K562 (cell line): Measurements from ENCODE around the gene PIP4K2A. TPM values are rescaled to one million over a fixed set of nuclear protein-coding genes. Genes with fewer than 3 reads are reported as not detected.
A peak's percentile ranks its signal among the peaks of the same experiment; 100 is the strongest.

Source experiments
- ADNP ChIP-seq: fragments of 200-800 bp; sonication (Bioruptor generic); IDR thresholded peaks from 2 replicates; pipeline ENCODE4 v1.6.1; 2016; ENCODE audit warnings: missing genetic modification characterization, missing compliant biosample characterization
- ARID1B ChIP-seq: fragments of 450-650 bp; IDR thresholded peaks from 2 replicates; pipeline ENCODE4 v1.6.1; 2016; ENCODE audit warnings: antibody characterized with exemption, mild to moderate bottlenecking, inconsistent platforms
- ARNT ChIP-seq, 2 experiments: fragments of 450-650 bp; IDR thresholded peaks; 2 replicates each; pipeline ENCODE4 v1.6.1; 2016; ENCODE audit warnings: mild to moderate bottlenecking in 1 of 2
- ATF1 ChIP-seq, 2 experiments: fragments of 450-650 bp in 1 of 2; IDR thresholded peaks; 2 replicates each; pipeline ENCODE4 v1.6.1; 2016; ENCODE audit warnings: missing compliant biosample characterization in 1 of 2, missing genetic modification characterization in 1 of 2
- CHD4 ChIP-seq: fragments of 200-600 bp; sonication (generic); IDR thresholded peaks from 3 replicates; pipeline ENCODE4 v1.6.1; 2012; ENCODE audit warnings: low read depth, mild to moderate bottlenecking, mixed read lengths, low read length, inconsistent platforms; ENCODE audit not compliant: insufficient read depth, insufficient replicate concordance, poor library complexity, severe bottlenecking
- DMBX1 ChIP-seq: fragments of 250-450 bp; sonication (Bioruptor Pico); IDR thresholded peaks from 2 replicates; pipeline ENCODE4 v1.8.0; 2022; ENCODE audit warnings: inconsistent platforms, mild to moderate bottlenecking, moderate library complexity, borderline replicate concordance
- EP300 ChIP-seq: IDR thresholded peaks from 2 replicates; pipeline ENCODE4 v1.6.1; 2012; ENCODE audit warnings: low read length, improper control_type of control experiment
- FOXA3 ChIP-seq, 2 experiments: fragments of 450-650 bp in 1 of 2; sonication (generic) in 1 of 2; formaldehyde crosslinking; IDR thresholded peaks in 1 of 2; conservative IDR thresholded peaks in 1 of 2; 2 replicates each; pipeline versions ENCODE4 v1.4.0 to v1.8.0; 2020 to 2022; ENCODE audit warnings: mild to moderate bottlenecking in 2 of 2, missing genetic modification reagents in 1 of 2
- GTF2E2 ChIP-seq: fragments of 200-800 bp; sonication (Bioruptor generic); IDR thresholded peaks from 2 replicates; pipeline ENCODE4 v1.6.1; 2016; ENCODE audit warnings: missing genetic modification characterization, missing compliant biosample characterization
- HDAC2 ChIP-seq: fragments of 450-650 bp; IDR thresholded peaks from 2 replicates; pipeline ENCODE4 v1.6.1; 2016; ENCODE audit warnings: mild to moderate bottlenecking
- LEF1 ChIP-seq: fragments of 450-650 bp; IDR thresholded peaks from 2 replicates; pipeline ENCODE4 v1.6.1; 2016; ENCODE audit warnings: mild to moderate bottlenecking
- MAFG ChIP-seq: fragments of 450-650 bp; conservative IDR thresholded peaks from 2 replicates; pipeline ENCODE4 v1.6.1; 2016; ENCODE audit warnings: missing genetic modification characterization, missing compliant biosample characterization
- MECOM ChIP-seq: fragments of 250-450 bp; sonication (Bioruptor Pico); IDR thresholded peaks from 2 replicates; pipeline ENCODE4 v1.8.0; 2022; ENCODE audit warnings: inconsistent platforms
- NBN ChIP-seq: fragments of 450-650 bp; IDR thresholded peaks from 2 replicates; pipeline ENCODE4 v1.6.1; 2016; ENCODE audit warnings: low read depth, mild to moderate bottlenecking
- NEUROD1 ChIP-seq: fragments of 150-350 bp; IDR thresholded peaks from 2 replicates; pipeline ENCODE4 v1.6.1; 2014; ENCODE audit warnings: borderline replicate concordance, low read length, low read depth; ENCODE audit not compliant: partially characterized antibody
- NFE2L1 ChIP-seq: fragments of 450-650 bp; IDR thresholded peaks from 2 replicates; pipeline ENCODE4 v1.6.1; 2016; ENCODE audit warnings: missing genetic modification characterization, low read depth, mild to moderate bottlenecking, missing compliant biosample characterization, moderate library complexity, borderline replicate concordance
- PHF8 ChIP-seq: fragments of 200-600 bp; sonication (generic); IDR thresholded peaks from 2 replicates; pipeline ENCODE4 v1.6.1; 2012; ENCODE audit warnings: mixed run types, mild to moderate bottlenecking, inconsistent platforms, low read length, moderate library complexity, borderline replicate concordance
- RAD51 ChIP-seq: fragments of 450-650 bp; IDR thresholded peaks from 2 replicates; pipeline ENCODE4 v1.7.1; 2016; ENCODE audit warnings: low read depth, mild to moderate bottlenecking, borderline replicate concordance
- RFX1 ChIP-seq: fragments of 450-650 bp; IDR thresholded peaks from 2 replicates; pipeline ENCODE4 v1.6.1; 2016; ENCODE audit warnings: mild to moderate bottlenecking, moderate library complexity
- SMARCE1 ChIP-seq: fragments of 450-650 bp; IDR thresholded peaks from 2 replicates; pipeline ENCODE4 v1.7.1; 2016; ENCODE audit warnings: mild to moderate bottlenecking
- SOX6 ChIP-seq: fragments of 450-650 bp; IDR thresholded peaks from 2 replicates; pipeline ENCODE4 v1.6.1; 2014; ENCODE audit warnings: mild to moderate bottlenecking
- SUPT5H ChIP-seq: fragments of 450-650 bp; IDR thresholded peaks from 2 replicates; pipeline ENCODE4 v1.6.1; 2016
- XRCC4 ChIP-seq: IDR thresholded peaks from one replicate; pipeline ENCODE4 v1.6.1; 2011; ENCODE audit not compliant: insufficient read depth, insufficient read length; ENCODE audit errors: extremely low read depth
- ZNF766 ChIP-seq: fragments of 200-800 bp; sonication (Bioruptor generic); conservative IDR thresholded peaks from 2 replicates; pipeline ENCODE4 v1.6.1; 2016; ENCODE audit warnings: missing genetic modification characterization, missing compliant biosample characterization
- polyA plus RNA-seq, 8 experiments: library from polyadenylated mRNA; depleted of rRNA in 4 of 8; stranded (reverse) in 5 of 8; unstranded in 3 of 8; fragments of >200 nt; fragmentation: Nextera tagmentation in 2 of 8; fragmentation: Illumina TruSeq in 1 of 8; extraction: Ambion mirVana in 2 of 8; extraction: Trizol in 1 of 8; gene quantifications; 2 replicates each; pipeline versions ENCODE4 v1.2.1 to v1.2.3, GENCODE V29; 2011 to 2014; ENCODE audit warnings: inconsistent platforms in 1 of 8, missing spikeins in 1 of 8
- total RNA-seq, 7 experiments: library from RNA; depleted of rRNA in 6 of 7; stranded (reverse); fragments of >200 nt in 6 of 7; fragmentation: Illumina TruSeq in 2 of 7; extraction: Trizol in 2 of 7; gene quantifications; 2 replicates each; pipeline versions ENCODE4 v1.2.1 to v1.2.3, GENCODE V29; 2011 to 2021; ENCODE audit warnings: low replicate concordance in 1 of 7
- TF ChIP-seq, protein P1 (sequence below): fragments of 450-650 bp; IDR thresholded peaks from 2 replicates; pipeline ENCODE4 v1.6.1; 2016
- TF ChIP-seq, protein P2 (sequence below), 2 experiments: fragments of 450-650 bp; IDR thresholded peaks; 2 replicates each; pipeline ENCODE4 v1.6.1; 2016

The PIP4K2A gene
- total and polyA plus RNA-seq, 9 of the 15 experiments (the other 6 are each of a cell fraction or from before 2014, with no cell fraction given) = 35.6 to 117 (median 71.9) TPM

DNA sequence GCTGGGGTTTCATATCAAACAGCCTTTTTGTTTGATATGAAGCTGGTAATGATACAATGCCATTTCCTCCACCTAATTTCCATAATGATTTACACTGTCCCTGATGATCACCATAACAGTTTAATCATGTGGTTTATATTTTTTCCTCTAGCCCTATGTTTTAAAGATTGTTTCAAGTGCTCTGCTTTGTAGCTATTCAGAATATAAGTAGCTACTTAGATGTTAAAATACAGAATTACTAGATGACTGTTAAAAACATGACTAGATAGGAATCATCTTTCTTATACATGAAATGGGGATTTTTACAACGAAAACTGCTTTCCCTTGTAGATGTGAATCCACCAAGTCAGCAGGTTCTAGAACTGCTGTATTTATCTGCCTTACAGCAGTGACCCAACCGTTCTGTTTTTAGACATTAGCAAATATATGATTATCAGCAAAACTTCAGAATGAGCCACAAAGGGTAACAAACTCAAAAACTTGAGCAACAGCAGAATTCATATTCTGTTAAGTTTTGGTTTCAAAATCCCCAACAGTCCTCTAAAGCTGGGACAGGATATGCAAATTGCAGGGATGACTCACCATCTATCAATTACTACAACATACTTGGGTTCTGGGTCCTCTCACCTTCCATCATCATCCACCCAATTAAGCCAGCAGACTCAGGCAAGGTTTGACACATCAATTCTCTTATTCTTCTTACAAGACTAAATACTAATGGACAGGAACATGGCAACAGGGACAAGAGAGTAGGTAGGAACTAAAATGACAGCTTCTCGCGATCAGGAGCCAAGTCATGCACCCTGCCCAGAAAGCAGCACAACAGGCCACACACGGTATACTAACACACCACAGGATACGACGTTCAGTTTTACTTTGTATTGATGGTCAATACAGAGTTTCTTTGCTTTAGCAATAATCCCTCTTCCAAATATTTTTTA lies 83.9 kb downstream of the PIP4K2A start (continued):
- TF ChIP-seq, protein P1, sequence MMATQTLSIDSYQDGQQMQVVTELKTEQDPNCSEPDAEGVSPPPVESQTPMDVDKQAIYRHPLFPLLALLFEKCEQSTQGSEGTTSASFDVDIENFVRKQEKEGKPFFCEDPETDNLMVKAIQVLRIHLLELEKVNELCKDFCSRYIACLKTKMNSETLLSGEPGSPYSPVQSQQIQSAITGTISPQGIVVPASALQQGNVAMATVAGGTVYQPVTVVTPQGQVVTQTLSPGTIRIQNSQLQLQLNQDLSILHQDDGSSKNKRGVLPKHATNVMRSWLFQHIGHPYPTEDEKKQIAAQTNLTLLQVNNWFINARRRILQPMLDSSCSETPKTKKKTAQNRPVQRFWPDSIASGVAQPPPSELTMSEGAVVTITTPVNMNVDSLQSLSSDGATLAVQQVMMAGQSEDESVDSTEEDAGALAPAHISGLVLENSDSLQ = peak; percentile 60
- TF ChIP-seq DMBX1 (CRISPR knock-in tag) (peak; percentile 43; the same call in 1 of the 2 replicates), RAD51 (0 out of 2 replicates have a peak, but pooled peaks have one; percentile 8), GTF2E2 (tag) (0 out of 2 replicates have a peak, but pooled peaks have one; percentile 7), NBN (0 out of 2 replicates have a peak, but pooled peaks have one; percentile 65), PHF8 (no peak), EP300 (peak; percentile 64), RFX1 (no peak), ARNT (IDR thresholded peaks at IDR 0.05) (no peak), MECOM (CRISPR knock-in tag) (0 out of 2 replicates have a peak, but pooled peaks have one; percentile 11), NFE2L1 (tag) (peak; percentile 10; the same call in 1 of the 2 replicates), ATF1 (CRISPR knock-in tag; IDR thresholded peaks at IDR 0.05) (no peak), ATF1 (tag; IDR thresholded peaks at IDR 0.05) (no peak), LEF1 (0 out of 2 replicates have a peak, but pooled peaks have one; percentile 31), HDAC2 (peak; percentile 56; the same call in 1 of the 2 replicates), SMARCE1 (peak; percentile 73; the same call in 1 of the 2 replicates), SUPT5H (0 out of 2 replicates have a peak, but pooled peaks have one; percentile 20), CHD4 (no peak), NEUROD1 (peak; percentile 12), FOXA3 (CRISPR knock-in tag; conservative IDR thresholded peaks at IDR 0.05 in 1 of 2, IDR thresholded peaks at IDR 0.05 in 1 of 2) (no peak), SOX6 (peak; percentile 36; the same call in 1 of the 2 replicates), ZNF766 (peak; percentile 76; the same call in 1 of the 2 replicates), XRCC4 (no peak), ADNP (tag) (peak; percentile 43; the same call in 1 of the 2 replicates), ARID1B (peak; percentile 68), MAFG (tag) (peak; percentile 90)
- TF ChIP-seq, protein P2, sequence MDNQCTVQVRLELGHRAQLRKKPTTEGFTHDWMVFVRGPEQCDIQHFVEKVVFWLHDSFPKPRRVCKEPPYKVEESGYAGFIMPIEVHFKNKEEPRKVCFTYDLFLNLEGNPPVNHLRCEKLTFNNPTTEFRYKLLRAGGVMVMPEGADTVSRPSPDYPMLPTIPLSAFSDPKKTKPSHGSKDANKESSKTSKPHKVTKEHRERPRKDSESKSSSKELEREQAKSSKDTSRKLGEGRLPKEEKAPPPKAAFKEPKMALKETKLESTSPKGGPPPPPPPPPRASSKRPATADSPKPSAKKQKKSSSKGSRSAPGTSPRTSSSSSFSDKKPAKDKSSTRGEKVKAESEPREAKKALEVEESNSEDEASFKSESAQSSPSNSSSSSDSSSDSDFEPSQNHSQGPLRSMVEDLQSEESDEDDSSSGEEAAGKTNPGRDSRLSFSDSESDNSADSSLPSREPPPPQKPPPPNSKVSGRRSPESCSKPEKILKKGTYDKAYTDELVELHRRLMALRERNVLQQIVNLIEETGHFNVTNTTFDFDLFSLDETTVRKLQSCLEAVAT (IDR thresholded peaks at IDR 0.05) = 0 out of 4 replicates have a peak, but pooled peaks of 1 of the 2 experiments have one; percentile 19
